Fibroblast of pulmonary artery (primary cell): Measurements from ENCODE around the gene TINAGL1.

ENCODE experiments used
- DNase-seq: peaks from one replicate; pipeline ENCODE4 v3.0.0-alpha.2; 2010; ENCODE audit warnings: low read depth
- H3K4me3 ChIP-seq: replicated peaks from 2 replicates; pipeline ENCODE4 v1.5.1; 2011; ENCODE audit warnings: low read depth, mild to moderate bottlenecking, control low read depth, low read length, moderate library complexity
- CTCF ChIP-seq: IDR thresholded peaks from 2 replicates; pipeline ENCODE4 v1.5.1; 2011; ENCODE audit warnings: mild to moderate bottlenecking, control low read depth, low read length, inconsistent platforms; ENCODE audit errors: missing control alignments

Gene TINAGL1

GRCh38 chr1:31633117-31633516 lies 56.8 kb downstream of the TINAGL1 start:
- no peak for DNase-seq
- no peak overlapping the region for H3K4me3 ChIP-seq
- peak; percentile 51 for TF ChIP-seq CTCF
